Omental fat pad (tissue), 4 donors: ENCODE measurements around the gene PKLR. TPM values are rescaled to one million over a fixed set of nuclear protein-coding genes. Genes with fewer than 3 reads are reported as not detected.

Source experiments
- ATAC-seq: fragments of 150-250 bp; one replicate; pipeline ENCODE4 v1.9.1; 2016; ENCODE audit warnings: mild to moderate bottlenecking, moderate library complexity; ENCODE audit not compliant: low FRiP score
- DNase-seq: peaks from one replicate; pipeline ENCODE4 v3.0.0-alpha.2; 2019; ENCODE audit warnings: low spot score
- CTCF ChIP-seq, 3 donors: fragments of 450-650 bp; IDR thresholded peaks; one replicate each; pipeline ENCODE4 v1.5.1; 2016 to 2017; ENCODE audit warnings: antibody characterized with exemption in 3 of 3, mild to moderate bottlenecking in 3 of 3, moderate library complexity in 2 of 3
- total RNA-seq, 4 donors: library from RNA; depleted of rRNA; stranded (reverse); fragments of >200 nt; gene quantifications; one replicate each; pipeline ENCODE4 v1.1.0, GENCODE V29; 2016

PKLR gene
- total RNA-seq, 4 donors from 2014 or later = not detected

- ATAC-seq = no peak
- TF ChIP-seq CTCF (IDR thresholded peaks at IDR 0.05) = no peak
- DNase-seq = no peak
Measured at GRCh38 chr1:155266553-155266952, 34.7 kb downstream of the PKLR start.

- no peak for DNase-seq
- ATAC-seq = no peak
Measured at GRCh38 chr1:155263067-155263466, 38.2 kb downstream of the PKLR start.

GRCh38 chr1:155261852-155262673 lies 39.2 kb downstream of the PKLR start, which contains the start of gene SCAMP3:
Gene SCAMP3 (minus strand): TSS chr1:155262360. CDS start chr1:155262151, 209 bp downstream.
- no peak for TF ChIP-seq CTCF (IDR thresholded peaks at IDR 0.05)
- peak; percentile 98 for ATAC-seq
- peak; percentile 86 for DNase-seq

More at GRCh38 chr1:155263067-155263466, 38.2 kb downstream of the PKLR start:
- TF ChIP-seq CTCF (IDR thresholded peaks at IDR 0.05) = no peak

- no peak for DNase-seq
- TF ChIP-seq CTCF (IDR thresholded peaks at IDR 0.05) = no peak
- ATAC-seq = no peak
Measured at GRCh38 chr1:155261493-155261851, 39.8 kb downstream of the PKLR start.

GRCh38 chr1:155260276-155260675 lies 41.0 kb downstream of the PKLR start:
- TF ChIP-seq CTCF (IDR thresholded peaks at IDR 0.05) = no peak
- DNase-seq (no peak), ATAC-seq (no peak)

GRCh38 chr1:155256058-155256852 lies 45.0 kb downstream of the PKLR start:
- TF ChIP-seq CTCF (IDR thresholded peaks at IDR 0.05) = no peak
- ATAC-seq (no peak), DNase-seq (no peak)
